ENCODE measurements around the gene ERGIC1.
"Not testable (repeated sequence)": the region's sequence is repeated elsewhere in the genome, so short reads cannot be mapped to it uniquely, and the experiment has no call there.

The ERGIC1 gene

DNA sequence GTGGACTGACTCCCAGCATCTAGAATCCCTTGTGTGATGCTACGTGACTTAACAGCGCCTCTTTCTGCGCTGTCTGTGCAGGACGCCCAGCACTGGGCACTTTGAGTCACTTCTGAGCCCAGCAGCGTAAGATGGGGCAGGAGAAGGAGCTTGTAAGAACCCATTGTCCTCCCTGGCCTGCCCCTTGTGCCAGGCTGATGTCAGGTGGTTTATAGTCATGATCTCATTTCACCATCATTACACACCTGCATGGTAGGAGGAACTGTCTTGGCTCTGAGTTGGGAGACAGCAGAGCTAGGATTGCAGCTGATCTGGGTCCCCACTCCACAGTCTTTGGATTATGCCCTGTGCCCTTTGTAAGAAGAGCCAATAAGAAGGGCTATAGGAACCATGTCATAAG is 12.2 kb downstream of the ERGIC1 start:
- no peak overlapping the region for H3K27ac Mint-ChIP-seq
- no peaks in the 10 kb centered on the region for H3K9me3 Mint-ChIP-seq
- peaks cover 44% of the 10 kb centered on the region for H3K4me1 Mint-ChIP-seq
- peaks cover 18% of the 10 kb centered on the region for H3K36me3 Mint-ChIP-seq (ENCODE audit: low read depth)
- H3K27me3 Mint-ChIP-seq (ENCODE audit: low read depth, poor library complexity), result peaks cover 9% of the 10 kb centered on the region
- TF ChIP-seq, protein P1, sequence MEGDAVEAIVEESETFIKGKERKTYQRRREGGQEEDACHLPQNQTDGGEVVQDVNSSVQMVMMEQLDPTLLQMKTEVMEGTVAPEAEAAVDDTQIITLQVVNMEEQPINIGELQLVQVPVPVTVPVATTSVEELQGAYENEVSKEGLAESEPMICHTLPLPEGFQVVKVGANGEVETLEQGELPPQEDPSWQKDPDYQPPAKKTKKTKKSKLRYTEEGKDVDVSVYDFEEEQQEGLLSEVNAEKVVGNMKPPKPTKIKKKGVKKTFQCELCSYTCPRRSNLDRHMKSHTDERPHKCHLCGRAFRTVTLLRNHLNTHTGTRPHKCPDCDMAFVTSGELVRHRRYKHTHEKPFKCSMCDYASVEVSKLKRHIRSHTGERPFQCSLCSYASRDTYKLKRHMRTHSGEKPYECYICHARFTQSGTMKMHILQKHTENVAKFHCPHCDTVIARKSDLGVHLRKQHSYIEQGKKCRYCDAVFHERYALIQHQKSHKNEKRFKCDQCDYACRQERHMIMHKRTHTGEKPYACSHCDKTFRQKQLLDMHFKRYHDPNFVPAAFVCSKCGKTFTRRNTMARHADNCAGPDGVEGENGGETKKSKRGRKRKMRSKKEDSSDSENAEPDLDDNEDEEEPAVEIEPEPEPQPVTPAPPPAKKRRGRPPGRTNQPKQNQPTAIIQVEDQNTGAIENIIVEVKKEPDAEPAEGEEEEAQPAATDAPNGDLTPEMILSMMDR (IDR thresholded peaks at IDR 0.05), result no peak
- no peak for DNase-seq
- no peak overlapping the region for H3K4me3 Mint-ChIP-seq

DNA sequence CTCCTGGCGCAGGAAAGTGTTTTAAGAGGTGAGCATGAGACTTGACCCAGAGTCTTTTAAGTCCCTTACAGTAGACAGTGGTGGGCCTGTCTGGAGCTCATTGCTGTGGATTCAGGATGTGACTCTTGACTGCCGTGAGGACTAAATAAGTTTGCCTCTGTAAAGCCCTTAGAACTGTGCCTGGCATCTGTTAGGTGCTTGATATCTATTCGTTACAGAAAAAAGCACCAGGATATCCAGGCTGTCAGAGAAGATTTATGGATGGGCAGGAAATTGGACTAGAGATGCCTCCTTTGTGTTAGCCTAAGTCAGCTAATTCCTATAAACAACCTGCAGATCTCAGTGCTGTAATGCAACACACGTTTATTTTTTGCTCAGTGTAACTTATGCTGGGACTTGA is 12.6 kb downstream of the ERGIC1 start:
- Mint-ChIP-seq H3K27ac (no peak overlapping the region), H3K36me3 (ENCODE audit: low read depth) (peaks cover 17% of the 10 kb centered on the region)
- no peak for DNase-seq

DNA sequence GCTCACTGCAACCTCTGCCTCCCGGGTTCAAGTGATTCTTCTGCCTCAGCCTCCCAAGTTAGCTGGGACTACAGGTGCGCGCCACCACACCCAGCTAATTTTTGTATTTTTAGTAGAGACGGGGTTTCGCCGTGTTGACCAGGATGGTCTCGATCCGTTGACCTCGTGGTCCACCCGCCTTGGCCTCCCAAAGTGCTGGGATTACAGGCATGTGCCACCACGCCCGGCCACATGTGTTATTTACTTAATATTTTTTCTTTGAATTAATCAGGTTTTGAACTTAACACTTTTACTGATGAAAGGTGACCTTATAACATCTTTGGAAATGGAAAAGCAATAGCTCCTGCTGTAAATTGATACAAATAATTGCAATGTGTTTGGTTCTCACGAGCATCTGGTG is 13.5 kb downstream of the ERGIC1 start:
- Mint-ChIP-seq H3K4me1 (peaks cover 56% of the 10 kb centered on the region), H3K36me3 (ENCODE audit: low read depth) (peaks cover 10% of the 10 kb centered on the region)
- not testable (repeated sequence) for H3K27ac Mint-ChIP-seq; H3K27me3 Mint-ChIP-seq (ENCODE audit: low read depth, poor library complexity); H3K9me3 Mint-ChIP-seq; H3K4me3 Mint-ChIP-seq; DNase-seq

More for the DNA sequence above, 12.6 kb downstream of the ERGIC1 start:
- no peaks in the 10 kb centered on the region for H3K9me3 Mint-ChIP-seq
- H3K4me3 Mint-ChIP-seq, result no peak overlapping the region
- peaks cover 7% of the 10 kb centered on the region for H3K27me3 Mint-ChIP-seq (ENCODE audit: low read depth, poor library complexity)
- TF ChIP-seq, protein P1 (IDR thresholded peaks at IDR 0.05), result no peak
- peaks cover 48% of the 10 kb centered on the region for H3K4me1 Mint-ChIP-seq

DNA sequence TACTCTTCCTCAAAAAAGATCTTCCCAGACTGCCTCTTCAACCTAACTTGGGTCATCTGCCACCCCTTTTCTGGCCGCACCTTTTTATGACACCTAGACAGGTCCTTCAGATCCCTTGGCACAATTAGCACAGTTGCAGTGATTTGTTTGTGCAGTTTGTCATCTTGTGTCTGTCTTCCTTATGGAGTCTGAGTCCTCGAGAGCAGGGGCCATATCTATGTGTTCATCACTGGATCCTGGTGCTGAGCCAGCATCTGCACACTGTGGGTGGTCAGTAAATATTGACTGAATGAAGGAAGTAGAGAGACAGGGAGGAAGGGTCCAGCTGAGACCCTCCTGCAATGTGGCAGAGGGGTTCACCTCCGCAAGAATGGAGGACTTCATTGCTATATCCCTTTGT is 14.4 kb downstream of the ERGIC1 start:
- Mint-ChIP-seq H3K36me3 (ENCODE audit: low read depth) (peaks cover 4% of the 10 kb centered on the region), H3K4me3 (no peak overlapping the region), H3K4me1 (peaks cover 59% of the 10 kb centered on the region), H3K27me3 (ENCODE audit: low read depth, poor library complexity) (peaks cover 5% of the 10 kb centered on the region), H3K27ac (no peak overlapping the region), H3K9me3 (no peaks in the 10 kb centered on the region)
- TF ChIP-seq, protein P1 (IDR thresholded peaks at IDR 0.05), result no peak
- no peak for DNase-seq

DNA sequence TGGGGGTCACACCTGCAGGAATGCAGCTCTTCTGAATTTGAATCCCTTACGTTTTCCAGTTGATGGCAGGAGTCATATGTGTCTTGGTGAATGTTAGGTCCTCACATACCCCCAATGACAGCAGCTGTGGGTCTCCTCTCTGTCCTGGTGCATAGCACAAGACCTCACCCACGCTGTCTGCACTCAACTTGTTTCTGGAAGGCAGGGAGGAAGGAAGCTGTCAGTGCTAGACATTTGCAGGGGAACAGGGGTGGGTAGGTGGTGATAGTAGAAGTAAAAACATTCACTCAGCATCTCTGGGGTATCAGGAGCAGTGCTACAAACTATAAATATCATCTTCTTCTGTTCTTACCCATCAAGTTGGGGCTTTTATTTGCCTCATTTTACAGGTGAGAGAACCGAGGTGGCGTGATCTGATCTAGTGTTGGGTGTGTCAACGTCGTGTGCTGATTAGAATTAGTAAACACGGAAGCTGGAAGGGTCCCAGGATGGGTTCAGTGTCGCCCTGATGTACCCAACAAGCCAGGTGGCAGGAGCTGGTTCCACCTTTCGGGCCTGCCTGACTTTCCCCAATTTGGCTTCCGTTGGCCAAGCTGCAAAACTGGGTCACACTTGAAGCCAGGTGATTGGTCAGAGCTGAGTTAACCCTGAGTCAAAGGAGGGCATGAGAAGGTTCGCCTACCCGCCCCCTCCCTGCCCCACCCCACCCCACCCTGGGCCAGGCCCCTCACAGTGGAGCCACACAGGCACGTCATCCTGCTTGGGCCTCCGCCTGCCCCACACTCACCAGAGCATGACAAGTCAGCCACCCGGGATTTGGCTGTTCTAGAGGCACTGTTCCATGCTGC is 15.8 kb downstream of the ERGIC1 start:
- H3K27ac Mint-ChIP-seq, result no peak overlapping the region
- peaks cover 64% of the 10 kb centered on the region for H3K4me1 Mint-ChIP-seq
- peaks cover 2% of the 10 kb centered on the region for H3K27me3 Mint-ChIP-seq (ENCODE audit: low read depth, poor library complexity)
- no peaks in the 10 kb centered on the region for H3K36me3 Mint-ChIP-seq (ENCODE audit: low read depth)
- TF ChIP-seq, protein P1 (IDR thresholded peaks at IDR 0.05), result no peak
- H3K9me3 Mint-ChIP-seq, result no peaks in the 10 kb centered on the region
- no peak for DNase-seq
- no peak overlapping the region for H3K4me3 Mint-ChIP-seq

DNA sequence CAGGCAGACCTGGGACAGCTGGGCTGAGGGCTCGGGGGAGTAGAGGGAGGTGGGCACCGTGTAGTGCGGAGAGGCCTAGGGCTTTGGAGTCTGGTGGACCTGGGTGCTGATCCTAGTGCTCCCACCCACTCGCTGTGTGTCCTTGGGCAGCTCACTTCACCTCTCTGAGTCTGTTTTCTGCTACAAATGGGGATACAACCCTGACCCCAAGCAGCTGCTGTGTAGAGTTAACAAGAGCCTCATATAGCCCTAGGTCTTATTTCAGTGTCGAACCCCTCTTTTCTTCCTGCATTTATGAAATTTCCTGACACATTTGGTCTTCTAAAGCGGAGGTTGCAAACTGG is 16.4 kb downstream of the ERGIC1 start:
- Mint-ChIP-seq H3K4me3 (no peak overlapping the region), H3K36me3 (ENCODE audit: low read depth) (no peaks in the 10 kb centered on the region), H3K4me1 (peaks cover 66% of the 10 kb centered on the region), H3K27ac (no peak overlapping the region), H3K9me3 (no peaks in the 10 kb centered on the region), H3K27me3 (ENCODE audit: low read depth, poor library complexity) (peaks cover 2% of the 10 kb centered on the region)
- TF ChIP-seq, protein P1 (IDR thresholded peaks at IDR 0.05), result no peak
- DNase-seq, result no peak

DNA sequence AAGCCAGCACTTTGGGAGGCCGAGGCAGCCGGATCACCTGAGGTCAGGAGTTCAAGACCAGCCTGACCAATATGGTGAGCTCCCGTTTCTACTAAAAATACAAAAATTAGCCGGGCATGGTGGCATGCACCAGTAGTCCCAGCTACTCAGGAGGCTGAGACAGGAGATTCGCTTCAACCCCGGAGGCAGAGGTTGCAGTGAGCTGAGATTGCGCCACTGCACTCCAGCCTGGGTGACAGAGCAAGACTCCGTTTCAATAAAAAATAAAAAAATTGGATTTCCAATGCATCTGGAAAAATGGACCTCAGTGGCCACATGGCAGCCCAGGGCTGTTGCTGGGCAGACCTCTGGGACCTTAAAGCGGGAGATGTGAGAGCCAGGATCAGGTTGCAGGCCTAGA is 17.2 kb downstream of the ERGIC1 start:
- H3K4me1 Mint-ChIP-seq, result peaks cover 67% of the 10 kb centered on the region
- not testable (repeated sequence) for H3K27ac Mint-ChIP-seq; H3K36me3 Mint-ChIP-seq (ENCODE audit: low read depth); DNase-seq; H3K27me3 Mint-ChIP-seq (ENCODE audit: low read depth, poor library complexity); H3K4me3 Mint-ChIP-seq; H3K9me3 Mint-ChIP-seq

Data from nephron progenitor cell (in vitro differentiated cells).